GM21423 (cell line): ENCODE data around the gene VMO1.
A peak's percentile ranks its signal among the peaks of the same experiment; 100 is the strongest.

Experiments
- ATAC-seq: cut with Tn5 transposase; IDR thresholded peaks from one replicate; pipeline ENCODE4 v1.9.1; 2021; ENCODE audit warnings: mild to moderate bottlenecking, moderate library complexity; ENCODE audit not compliant: unreplicated experiment

VMO1 gene

GRCh38 chr17:4800462-4801196 lies 14.5 kb upstream of the VMO1 start:
- ATAC-seq = no peak

- no peak for ATAC-seq
These were observed 10.4 kb upstream of the VMO1 start for GRCh38 chr17:4796552-4796920.

GRCh38 chr17:4795168-4795567 lies 9.0 kb upstream of the VMO1 start:
- ATAC-seq = no peak

- no peak for ATAC-seq
These were observed 4.5 kb upstream of the VMO1 start for GRCh38 chr17:4790705-4791088.

GRCh38 chr17:4789951-4790704 lies 4.0 kb upstream of the VMO1 start:
- ATAC-seq = peak; percentile 66

- peak; percentile 26 for ATAC-seq
These were observed 3.5 kb upstream of the VMO1 start for GRCh38 chr17:4789701-4789950.

GRCh38 chr17:4788807-4789700 lies 2.9 kb upstream of the VMO1 start, which contains the start of gene GLTPD2:
GLTPD2 (plus strand) TSS chr17:4788964; CDS start chr17:4789012, 48 bp downstream.
- ATAC-seq = no peak

- ATAC-seq = no peak
These were observed 2.1 kb upstream of the VMO1 start for GRCh38 chr17:4788159-4788806.

- no peak for ATAC-seq
These were observed 352 bp upstream of the VMO1 start for GRCh38 chr17:4786516-4786915.

GRCh38 chr17:4785311-4786105 lies 656 bp downstream of the VMO1 start:
- no peak for ATAC-seq

- no peak for ATAC-seq
These were observed 3.5 kb downstream of the VMO1 start for GRCh38 chr17:4782652-4783051.

GRCh38 chr17:4780325-4780955 lies 5.7 kb downstream of the VMO1 start:
- ATAC-seq = no peak

- ATAC-seq = no peak
These were observed 8.0 kb downstream of the VMO1 start for GRCh38 chr17:4777969-4778760.

GRCh38 chr17:4772235-4772613 lies 13.9 kb downstream of the VMO1 start:
- no peak for ATAC-seq

- ATAC-seq = no peak
These were observed 14.5 kb downstream of the VMO1 start, which contains the start of gene TM4SF5 for GRCh38 chr17:4771519-4772234. TM4SF5 (plus strand) TSS chr17:4771886; CDS start chr17:4771923, 37 bp downstream.

GRCh38 chr17:4769628-4770027 lies 16.5 kb downstream of the VMO1 start:
- ATAC-seq = no peak

GRCh38 chr17:4768298-4768697 lies 17.9 kb downstream of the VMO1 start:
- ATAC-seq = no peak

- no peak for ATAC-seq
These were observed 19.4 kb downstream of the VMO1 start for GRCh38 chr17:4766723-4767122.
